ENCODE data around the gene ADAMTS4. TPM values are rescaled to one million over a fixed set of nuclear protein-coding genes. Genes with fewer than 3 reads are reported as not detected.

Gene ADAMTS4
- total RNA-seq, 5 donors from 2014 or later (not counting 1 experiment from before 2014, with no cell fraction given): 0.86 to 1.8 (median 1.4) TPM

DNA sequence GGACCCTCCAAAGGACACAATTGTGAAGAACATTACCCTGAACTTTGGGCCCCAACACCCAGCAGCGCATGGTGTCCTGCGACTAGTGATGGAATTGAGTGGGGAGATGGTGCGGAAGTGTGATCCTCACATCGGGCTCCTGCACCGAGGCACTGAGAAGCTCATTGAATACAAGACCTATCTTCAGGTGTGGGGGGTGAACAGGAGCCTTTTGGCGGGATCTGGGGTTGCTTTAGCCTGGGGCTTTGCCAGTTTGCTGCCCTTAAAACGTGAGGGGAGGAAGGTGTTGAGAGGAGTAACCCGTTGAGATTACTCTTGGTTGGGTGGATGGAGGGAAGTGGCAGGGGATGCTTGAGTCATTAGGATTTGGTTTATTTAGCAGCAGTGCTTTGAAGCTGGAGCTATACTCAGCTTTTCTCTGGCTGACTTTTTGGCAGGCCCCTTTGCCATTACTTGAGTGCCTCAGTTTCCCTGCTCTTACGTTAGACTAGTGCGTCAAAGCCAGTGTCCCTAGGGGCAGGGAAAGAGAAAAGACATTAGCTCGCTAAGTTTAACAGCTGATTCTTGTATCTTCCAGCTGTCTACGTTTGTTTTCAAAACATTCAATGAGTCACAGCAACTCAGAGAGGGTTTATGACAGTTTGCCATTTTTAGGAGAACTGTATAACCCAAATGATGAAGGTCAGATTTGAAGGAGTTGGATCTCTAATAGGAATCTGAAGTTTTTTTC, 7.7 kb upstream of the ADAMTS4 start:
- H3K9me3 Mint-ChIP-seq: no peaks in the 10 kb centered on the region
- no peak overlapping the region for H3K27ac ChIP-seq (ENCODE audit: low read length)
- CTCF ChIA-PET: interaction anchor here in 1 of 2 donors (0.6 to 6.1 kb wide), 5 partner anchors 13 to 176 kb away, joined by 5 to 76 read pairs (median 7); partner anchors contain the start of gene TOMM40L
- peaks cover 50% of the 10 kb centered on the region for H3K36me3 Mint-ChIP-seq
- no peaks in the 10 kb centered on the region for H3K9me3 ChIP-seq
- H3K4me3 Mint-ChIP-seq: no peak overlapping the region
- no peak for DNase-seq
- no peaks in the 10 kb centered on the region for H3K27me3 ChIP-seq (replicated peaks in 1 of 2; ENCODE audit: control insufficient read depth in 2 of 2, extremely low read depth in 1 of 2, insufficient read depth in 2 of 2, low read length in 1 of 2)
- H3K4me1 ChIP-seq (ENCODE audit: control insufficient read depth in 1 of 2, extremely low read depth in 1 of 2, insufficient read depth in 2 of 2, low read length in 2 of 2): peaks cover 13 to 40% of the 10 kb centered on the region in 2 experiments
- POLR2A ChIA-PET: no interaction called here
- no peak overlapping the region for H3K4me3 ChIP-seq (ENCODE audit: control insufficient read depth in 1 of 2, extremely low read depth in 1 of 2, low read length in 1 of 2)
- peaks cover 48 to 64% (median 64%) of the 10 kb centered on the region in 3 donors for H3K4me1 Mint-ChIP-seq
- ATAC-seq (replicated peaks in 1 of 4): no peak
- 100% methylated on average over 10 of the region's 12 CpGs for WGBS (ENCODE audit: insufficient coverage)
- H3K36me3 ChIP-seq (ENCODE audit: control insufficient read depth in 2 of 2, extremely low read depth in 1 of 2, insufficient read depth in 1 of 2, low read length in 1 of 2): peaks cover 11 to 70% of the 10 kb centered on the region in 2 donors
- no peaks in the 10 kb centered on the region for H3K27me3 Mint-ChIP-seq
- H3K27ac Mint-ChIP-seq: peak overlapping the region in 1 of 2 donors; percentile 49

- whole genome bisulfite sequencing (ENCODE audit: insufficient coverage): 9% methylated on average over 42 of the region's 53 CpGs
- DNase-seq: peak; percentile 82 to 99 (median 96)
- Histone ChIP-seq H3K27ac (ENCODE audit: low read length) (peak within 1 kb of the TSS; percentile 79), H3K4me1 (ENCODE audit: control insufficient read depth in 1 of 2, extremely low read depth in 1 of 2, insufficient read depth in 2 of 2, low read length in 2 of 2) (peaks cover 22 to 49% of the 10 kb centered on the region in 2 experiments), H3K27me3 (replicated peaks in 1 of 2; ENCODE audit: control insufficient read depth in 2 of 2, extremely low read depth in 1 of 2, insufficient read depth in 2 of 2, low read length in 1 of 2) (no peaks in the 10 kb centered on the region), H3K9me3 (no peaks in the 10 kb centered on the region), H3K4me3 (ENCODE audit: control insufficient read depth in 1 of 2, extremely low read depth in 1 of 2, low read length in 1 of 2) (peak within 1 kb of the TSS; percentile 90 to 91), H3K36me3 (ENCODE audit: control insufficient read depth in 2 of 2, extremely low read depth in 1 of 2, insufficient read depth in 1 of 2, low read length in 1 of 2) (peaks cover 4 to 31% of the 10 kb centered on the region in 2 donors)
- Mint-ChIP-seq H3K36me3 (peaks cover 26% of the 10 kb centered on the region), H3K4me1 (peaks cover 64 to 72% (median 72%) of the 10 kb centered on the region in 3 donors), H3K9me3 (no peaks in the 10 kb centered on the region), H3K4me3 (peak within 1 kb of the TSS; percentile 93 to 95 (median 95)), H3K27ac (peak within 1 kb of the TSS; percentile 97 to 98), H3K27me3 (no peaks in the 10 kb centered on the region)
- ATAC-seq (replicated peaks in 1 of 4): peak; percentile 98
- ChIA-PET CTCF (interaction anchor here (0.6 to 6.1 kb wide), 11 partner anchors 10 to 1012 kb away, joined by 3 to 76 read pairs (median 5); partner anchors contain the start of genes CASQ1 (in 1 of the 2), CFAP126 (in 1 of the 2), PPOX (in 1 of the 2) and TOMM40L (in 1 of the 2)), POLR2A (interaction anchor here (0.5 to 2.1 kb wide), 9 partner anchors 14 to 188 kb away, joined by 3 to 14 read pairs (median 6); partner anchors contain the start of genes TOMM40L (in 2 of the 2), PPOX (in 1 of the 2) and SDHC (in 1 of the 2))
Measured at GRCh38 chr1:161201836-161202712, 3.2 kb upstream of the ADAMTS4 start, which contains the start of gene NDUFS2. Gene NDUFS2 (plus strand): TSS chr1:161202367. CDS start chr1:161202386, 19 bp downstream.

GRCh38 chr1:161200992-161201835, 2.4 kb upstream of the ADAMTS4 start:
- H3K4me1 Mint-ChIP-seq: peaks cover 57 to 64% (median 64%) of the 10 kb centered on the region in 3 donors
- Histone ChIP-seq H3K9me3 (no peaks in the 10 kb centered on the region), H3K36me3 (ENCODE audit: control insufficient read depth in 2 of 2, extremely low read depth in 1 of 2, insufficient read depth in 1 of 2, low read length in 1 of 2) (peaks cover 0 to 22% of the 10 kb centered on the region in 2 donors), H3K4me1 (ENCODE audit: control insufficient read depth in 1 of 2, extremely low read depth in 1 of 2, insufficient read depth in 2 of 2, low read length in 2 of 2) (peaks cover 22 to 53% of the 10 kb centered on the region in 2 experiments), H3K27me3 (replicated peaks in 1 of 2; ENCODE audit: control insufficient read depth in 2 of 2, extremely low read depth in 1 of 2, insufficient read depth in 2 of 2, low read length in 1 of 2) (no peaks in the 10 kb centered on the region), H3K4me3 (ENCODE audit: control insufficient read depth in 1 of 2, extremely low read depth in 1 of 2, low read length in 1 of 2) (peak overlapping the region; percentile 90 to 91), H3K27ac (ENCODE audit: low read length) (peak overlapping the region; percentile 79)
- no peaks in the 10 kb centered on the region for H3K9me3 Mint-ChIP-seq
- no peaks in the 10 kb centered on the region for H3K27me3 Mint-ChIP-seq
- H3K36me3 Mint-ChIP-seq: peaks cover 22% of the 10 kb centered on the region
- H3K27ac Mint-ChIP-seq: peak overlapping the region; percentile 97 to 98
- 75% methylated on average over 5 of the region's 13 CpGs for WGBS (ENCODE audit: insufficient coverage)
- DNase-seq (no peak), ATAC-seq (replicated peaks in 1 of 4) (no peak)
- POLR2A ChIA-PET: interaction anchor here (0.6 to 2.1 kb wide), 5 partner anchors 9 to 113 kb away, joined by 3 to 14 read pairs (median 8); partner anchors contain the start of genes PPOX (in 1 of the 2), SDHC (in 1 of the 2) and TOMM40L (in 1 of the 2)
- CTCF ChIA-PET: interaction anchor here (0.6 to 6.1 kb wide), 13 partner anchors 9 to 624 kb away, joined by 3 to 76 read pairs (median 4); partner anchors contain the start of genes CFAP126 (in 1 of the 2), PPOX (in 1 of the 2) and TOMM40L (in 1 of the 2)
- H3K4me3 Mint-ChIP-seq: peak overlapping the region; percentile 93 to 95 (median 95)

DNA sequence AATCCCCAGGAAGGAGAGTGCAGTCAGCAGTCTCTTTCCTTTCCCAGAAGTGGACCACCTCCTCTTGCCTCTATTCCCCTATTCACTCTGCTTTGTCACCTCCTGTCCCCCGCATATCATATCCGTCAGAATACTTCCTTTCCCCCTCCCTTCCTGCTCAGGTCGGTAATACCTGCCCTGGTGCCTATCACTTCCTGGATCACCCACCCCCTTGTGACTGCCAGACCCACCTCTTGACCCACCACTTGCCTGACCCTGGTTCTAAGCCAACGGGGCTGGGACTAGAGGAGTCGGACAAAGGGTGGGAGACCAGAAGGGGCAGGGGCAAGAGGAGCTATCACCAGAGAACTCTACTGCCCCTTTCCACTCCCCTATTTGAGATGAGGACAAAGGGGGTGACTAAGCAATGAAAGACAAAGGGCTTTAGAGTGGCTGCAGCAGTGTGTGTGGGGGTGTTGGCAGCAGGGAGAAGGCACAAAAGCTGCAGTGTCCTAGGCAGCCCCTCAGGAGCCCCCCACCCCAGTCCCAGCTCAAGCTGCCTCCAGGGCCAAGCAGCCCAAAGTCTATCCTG, 1.7 kb upstream of the ADAMTS4 start:
- H3K27ac Mint-ChIP-seq: peak overlapping the region; percentile 97 to 98
- no peaks in the 10 kb centered on the region for H3K9me3 ChIP-seq
- CTCF ChIA-PET: interaction anchor here (1.0 kb wide), 3 partner anchors 15 to 26 kb away, joined by 3 to 4 read pairs (median 3); partner anchors contain the start of gene TOMM40L (in 1 of the 2)
- POLR2A ChIA-PET: interaction anchor here in 1 of 2 donors (0.5 to 1.0 kb wide), 3 partner anchors 8 to 407 kb away, joined by 3 to 6 read pairs (median 3); no protein-coding TSS in a partner anchor
- peaks cover 15% of the 10 kb centered on the region for H3K36me3 Mint-ChIP-seq
- H3K27me3 ChIP-seq (replicated peaks in 1 of 2; ENCODE audit: control insufficient read depth in 2 of 2, extremely low read depth in 1 of 2, insufficient read depth in 2 of 2, low read length in 1 of 2): no peaks in the 10 kb centered on the region
- no peak for ATAC-seq (replicated peaks in 1 of 4)
- peak overlapping the region; percentile 6 to 59 (median 43) for H3K4me3 Mint-ChIP-seq
- H3K36me3 ChIP-seq (ENCODE audit: control insufficient read depth in 2 of 2, extremely low read depth in 1 of 2, insufficient read depth in 1 of 2, low read length in 1 of 2): peaks cover 0 to 17% of the 10 kb centered on the region in 2 donors
- WGBS (ENCODE audit: insufficient coverage): 25% methylated on average over 3 of the region's 5 CpGs
- H3K27ac ChIP-seq (ENCODE audit: low read length): peak overlapping the region; percentile 79
- no peaks in the 10 kb centered on the region for H3K9me3 Mint-ChIP-seq
- H3K27me3 Mint-ChIP-seq: no peaks in the 10 kb centered on the region
- peaks cover 22 to 59% of the 10 kb centered on the region in 2 experiments for H3K4me1 ChIP-seq (ENCODE audit: control insufficient read depth in 1 of 2, extremely low read depth in 1 of 2, insufficient read depth in 2 of 2, low read length in 2 of 2)
- peaks cover 54 to 60% (median 59%) of the 10 kb centered on the region in 3 donors for H3K4me1 Mint-ChIP-seq
- peak overlapping the region in 1 of 2 donors; percentile 2 for H3K4me3 ChIP-seq (ENCODE audit: control insufficient read depth in 1 of 2, extremely low read depth in 1 of 2, low read length in 1 of 2)
- DNase-seq: peak in 2 of 35 experiments; percentile 14 to 40

DNA sequence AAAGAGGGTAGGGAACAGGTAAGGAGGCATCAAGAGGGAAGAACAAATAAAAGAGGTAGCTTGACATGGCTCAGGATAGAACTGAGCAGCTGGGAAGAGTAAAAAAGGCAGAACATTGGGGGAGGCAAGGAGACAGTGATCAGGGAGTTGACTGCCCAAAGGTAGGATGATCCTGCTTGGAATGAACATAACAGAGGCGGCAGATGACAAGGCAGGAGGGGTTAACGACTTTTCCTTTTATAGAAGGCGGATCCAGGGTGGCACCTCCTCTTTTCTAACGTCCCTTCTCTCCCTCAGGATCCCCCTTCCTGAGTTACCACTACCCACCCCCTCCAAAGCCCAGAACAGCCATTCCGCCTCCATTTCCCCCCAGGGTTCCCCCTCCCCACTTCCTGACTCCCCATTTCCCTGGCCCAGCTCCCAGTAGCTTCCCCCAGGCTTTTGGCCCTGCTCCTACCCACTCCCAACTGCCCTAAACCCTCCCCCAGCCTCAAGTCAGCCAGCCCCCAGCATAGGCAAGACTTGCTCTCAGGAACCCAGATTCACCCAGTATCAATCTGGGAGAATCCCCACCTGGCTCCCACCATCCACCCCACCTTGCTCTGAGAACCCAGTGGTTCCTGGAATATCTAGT, 769 bp upstream of the ADAMTS4 start:
- CTCF ChIA-PET: interaction anchor here in 1 of 2 donors (0.6 kb wide), 1 partner anchor 26 kb away, joined by 3 read pairs; the partner anchor contains the start of gene TOMM40L
- peak overlapping the region; percentile 79 for H3K27ac ChIP-seq (ENCODE audit: low read length)
- no peak overlapping the region for H3K4me3 ChIP-seq (ENCODE audit: control insufficient read depth in 1 of 2, extremely low read depth in 1 of 2, low read length in 1 of 2)
- no peaks in the 10 kb centered on the region for H3K27me3 Mint-ChIP-seq
- DNase-seq: no peak
- peaks cover 28 to 66% of the 10 kb centered on the region in 2 experiments for H3K4me1 ChIP-seq (ENCODE audit: control insufficient read depth in 1 of 2, extremely low read depth in 1 of 2, insufficient read depth in 2 of 2, low read length in 2 of 2)
- no peaks in the 10 kb centered on the region for H3K9me3 Mint-ChIP-seq
- H3K9me3 ChIP-seq: no peaks in the 10 kb centered on the region
- H3K4me3 Mint-ChIP-seq: peak overlapping the region in 2 of 3 donors; percentile 43 to 59
- no peak for ATAC-seq (replicated peaks in 1 of 4)
- peak overlapping the region; percentile 97 to 98 for H3K27ac Mint-ChIP-seq
- POLR2A ChIA-PET: interaction anchor here in 1 of 2 donors (0.6 kb wide), 1 partner anchor 44 kb away, joined by 6 read pairs; no protein-coding TSS in a partner anchor
- peaks cover 0 to 11% of the 10 kb centered on the region in 2 donors for H3K36me3 ChIP-seq (ENCODE audit: control insufficient read depth in 2 of 2, extremely low read depth in 1 of 2, insufficient read depth in 1 of 2, low read length in 1 of 2)
- WGBS (ENCODE audit: insufficient coverage): 79% methylated on average over 5 of the region's 5 CpGs
- peaks cover 10% of the 10 kb centered on the region for H3K36me3 Mint-ChIP-seq
- H3K27me3 ChIP-seq (replicated peaks in 1 of 2; ENCODE audit: control insufficient read depth in 2 of 2, extremely low read depth in 1 of 2, insufficient read depth in 2 of 2, low read length in 1 of 2): no peaks in the 10 kb centered on the region
- peaks cover 57 to 63% (median 59%) of the 10 kb centered on the region in 3 donors for H3K4me1 Mint-ChIP-seq
